NCI-H1092 (cell line): ENCODE results near the gene ZDHHC7.

Source experiments
- DNase-seq: peaks from one replicate; lab custom pipeline; 2025; lab: John Stamatoyannopoulos, UW

Gene ZDHHC7

DNA sequence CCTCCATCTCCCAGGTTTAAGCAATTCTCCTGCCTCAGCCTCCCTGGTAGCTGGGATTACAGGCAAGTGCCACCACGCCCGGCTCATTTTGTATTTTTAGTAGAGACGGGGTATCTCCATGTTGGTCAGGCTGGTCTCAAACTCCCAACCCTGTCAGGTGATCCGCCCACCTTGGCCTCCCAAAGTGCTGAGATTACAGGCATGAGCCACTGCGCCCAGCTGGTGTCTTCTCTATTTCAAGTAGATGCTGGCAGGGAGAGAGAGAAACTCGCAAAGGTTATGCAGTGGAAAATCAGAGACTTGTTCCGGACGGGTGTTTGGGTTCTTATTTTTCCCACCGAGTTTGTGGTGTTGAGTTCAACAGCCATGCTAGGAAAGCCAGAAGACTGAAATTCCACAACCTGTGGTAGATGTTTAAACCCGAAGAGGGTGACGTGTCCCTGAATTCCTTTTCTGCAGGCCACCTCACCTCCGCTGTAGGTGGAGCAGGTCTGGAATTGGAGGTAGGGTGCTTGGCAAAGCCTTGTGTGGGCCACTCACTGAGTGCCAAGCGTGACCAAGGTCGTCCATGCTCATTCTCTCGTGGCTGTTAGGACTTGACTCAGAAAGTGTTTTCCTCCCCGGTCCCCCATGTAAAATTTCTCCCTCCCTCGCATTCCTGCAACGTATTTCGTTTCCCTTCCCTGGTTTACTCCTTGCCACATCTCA lies 7.3 kb upstream of the ZDHHC7 start:
- no peak for DNase-seq

- DNase-seq, result no peak
Observed at GRCh38 chr16:85017633-85018032, 6.3 kb upstream of the ZDHHC7 start.

GRCh38 chr16:85017151-85017550 lies 5.8 kb upstream of the ZDHHC7 start:
- DNase-seq, result no peak

DNA sequence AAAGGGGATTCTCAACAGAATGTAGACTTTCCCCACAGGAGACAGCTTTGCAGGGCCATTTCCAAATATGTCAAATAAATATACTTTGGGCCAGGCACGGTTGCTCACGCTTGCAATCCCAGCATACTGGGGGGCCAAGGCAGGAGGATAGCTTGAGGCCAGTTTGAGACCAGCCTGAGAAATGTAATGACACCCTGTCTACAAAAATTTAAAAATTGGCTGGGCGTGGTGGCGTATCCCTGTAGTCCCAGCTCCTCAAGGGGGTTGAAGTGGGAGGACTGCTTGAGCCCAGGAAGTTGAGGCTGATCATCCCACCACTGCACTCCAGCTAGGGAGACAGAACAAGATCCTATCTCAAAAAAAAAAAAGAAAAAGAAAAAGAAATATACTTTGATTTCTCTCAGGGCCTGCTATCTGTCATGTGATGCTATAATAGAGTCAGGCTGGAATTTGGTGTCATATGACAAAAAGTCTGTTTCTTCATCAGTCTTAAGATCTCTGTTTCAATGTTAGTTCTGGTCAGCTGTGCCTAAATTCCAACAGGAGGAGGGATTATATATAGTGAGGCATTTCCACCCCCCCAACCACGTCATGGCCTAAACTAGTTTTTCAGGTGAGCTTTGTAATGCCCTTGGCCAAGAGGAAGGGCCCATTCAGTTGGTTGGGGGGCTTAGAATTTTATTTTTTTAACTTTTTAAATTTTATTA lies 4.3 kb upstream of the ZDHHC7 start:
- no peak for DNase-seq

DNA sequence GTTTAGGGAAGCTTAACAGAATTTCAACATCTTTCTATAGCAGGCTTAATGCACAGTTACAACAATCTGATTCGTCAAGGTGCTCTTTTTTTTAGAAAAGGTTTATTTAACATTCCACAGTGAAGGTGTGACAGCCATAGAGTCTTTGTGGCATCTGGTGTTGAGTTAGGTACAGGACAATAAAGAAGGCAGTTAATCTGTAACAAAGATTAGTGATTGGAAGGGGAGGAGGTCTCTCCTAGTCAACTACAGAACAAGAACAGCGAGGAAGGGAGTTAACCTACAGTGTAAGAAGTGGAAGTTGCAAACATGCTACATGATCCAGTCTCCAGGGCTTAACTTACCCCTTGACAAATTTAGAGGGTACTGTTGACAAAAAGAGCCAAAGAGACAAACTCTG lies 3.0 kb upstream of the ZDHHC7 start:
- no peak for DNase-seq

- no peak for DNase-seq
Observed at GRCh38 chr16:85011846-85012284, 530 bp upstream of the ZDHHC7 start.

GRCh38 chr16:85010446-85010930 lies 847 bp downstream of the ZDHHC7 start:
- no peak for DNase-seq

- DNase-seq, result no peak
Observed at GRCh38 chr16:85008271-85008670, 3.1 kb downstream of the ZDHHC7 start.

GRCh38 chr16:85007496-85008214 lies 3.7 kb downstream of the ZDHHC7 start:
- DNase-seq, result no peak

GRCh38 chr16:85006639-85007038 lies 4.7 kb downstream of the ZDHHC7 start:
- DNase-seq, result no peak

DNA sequence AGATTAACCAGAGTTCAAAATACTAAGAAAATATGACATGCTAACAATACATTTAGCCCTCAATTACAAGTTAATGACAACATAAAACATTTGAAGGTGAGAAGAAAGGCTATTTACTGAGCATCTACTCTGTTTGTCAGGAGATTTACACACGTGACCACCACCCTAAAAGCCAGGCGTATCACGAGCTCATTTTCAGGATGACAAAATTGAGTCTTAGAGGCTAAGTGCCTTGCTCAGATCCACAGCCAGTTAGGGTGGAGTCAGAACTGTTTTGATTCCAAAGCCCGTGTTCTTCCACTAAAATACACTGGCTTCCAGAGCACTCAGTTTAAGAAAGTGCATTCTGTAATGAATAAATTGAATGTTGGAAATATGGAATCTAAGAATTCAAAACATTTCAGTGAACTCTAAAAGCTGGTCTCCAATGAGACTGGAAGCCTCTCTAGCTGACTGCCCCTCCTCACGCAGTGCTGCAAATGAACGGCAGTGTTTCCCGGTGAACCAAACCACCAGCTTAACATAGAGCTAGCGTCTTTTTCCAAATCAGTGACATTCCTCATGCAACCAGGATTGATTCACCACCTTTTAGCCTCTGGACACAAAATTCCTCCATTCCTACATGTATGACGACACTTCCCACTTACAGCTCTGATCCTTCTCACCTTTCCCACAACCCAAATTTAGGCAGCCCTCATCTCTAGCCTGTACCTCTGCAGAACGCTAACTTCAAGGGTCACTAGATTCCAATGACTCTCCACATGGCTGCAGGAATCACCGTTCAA lies 5.9 kb downstream of the ZDHHC7 start:
- DNase-seq, result no peak

DNA sequence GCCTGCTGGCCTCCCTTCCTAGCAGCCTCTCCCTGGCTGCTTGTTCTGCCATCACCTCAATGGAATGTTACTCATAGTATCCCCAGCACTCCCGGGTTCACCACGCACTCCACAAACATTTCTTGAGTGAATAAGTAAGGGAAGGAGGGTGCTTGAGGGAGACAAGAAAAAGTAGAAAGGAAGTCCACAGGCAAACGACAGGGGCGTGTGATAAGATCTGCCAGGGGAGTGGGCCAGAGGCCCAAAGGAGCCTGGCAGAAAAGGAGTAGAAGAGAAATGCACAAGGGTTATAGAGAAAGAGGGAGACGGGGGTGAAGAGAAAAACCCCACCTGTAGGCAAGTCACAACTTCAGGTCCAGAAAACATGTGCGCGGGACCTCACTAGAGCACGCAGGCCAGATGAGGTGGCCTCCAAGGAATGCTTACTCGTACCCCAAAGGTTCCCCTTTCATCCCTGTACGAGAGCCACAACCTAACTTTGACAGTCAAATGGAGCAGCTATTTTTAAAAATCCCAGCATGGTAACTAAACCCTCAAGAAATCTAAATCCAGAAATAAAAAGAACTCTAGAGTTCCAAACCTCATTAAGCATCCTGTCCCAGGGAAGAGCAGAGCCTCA lies 6.6 kb downstream of the ZDHHC7 start:
- DNase-seq, result no peak

GRCh38 chr16:85003725-85004586 lies 7.4 kb downstream of the ZDHHC7 start:
- DNase-seq, result no peak

DNA sequence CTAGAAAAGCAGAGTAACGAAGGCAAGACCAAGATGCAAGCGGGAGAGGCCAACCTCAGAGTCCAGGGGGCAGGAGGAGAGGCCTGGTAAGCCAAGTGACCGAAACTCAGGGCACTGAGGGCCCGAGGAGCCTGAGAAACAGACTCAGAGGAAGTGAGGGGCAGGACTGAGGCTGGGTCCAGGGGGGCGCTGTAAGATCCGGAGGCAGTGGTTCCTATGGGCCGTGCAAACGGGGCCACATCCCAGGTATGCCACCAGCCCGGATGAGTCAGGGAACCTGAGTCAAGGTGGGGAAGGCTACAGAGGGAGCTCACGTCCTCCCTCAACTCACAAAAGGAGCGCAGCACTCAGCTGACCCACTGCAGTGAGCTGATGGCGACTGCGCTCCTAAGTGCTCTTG lies 8.3 kb downstream of the ZDHHC7 start:
- DNase-seq, result no peak

DNA sequence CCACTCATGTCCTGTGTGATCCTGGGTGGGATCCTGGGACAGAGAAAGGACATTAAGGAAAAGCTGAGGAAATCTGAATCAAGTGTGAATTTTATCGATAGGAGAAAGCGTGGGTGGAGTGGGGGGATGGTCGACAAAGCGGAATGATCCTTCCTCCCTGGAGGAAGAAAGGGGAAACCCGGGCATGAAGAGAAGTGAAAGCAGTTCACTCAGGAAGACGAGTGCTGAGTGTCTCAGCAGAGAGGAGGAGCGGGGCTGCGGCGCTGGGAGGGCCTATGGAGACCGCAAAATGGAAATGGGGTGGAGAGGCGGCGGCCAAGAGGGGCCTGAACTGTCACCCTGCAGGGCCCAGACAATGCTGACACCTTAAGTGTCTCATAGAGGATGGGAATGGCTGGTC lies 8.7 kb downstream of the ZDHHC7 start:
- DNase-seq, result no peak

GRCh38 chr16:85002099-85002541 lies 9.2 kb downstream of the ZDHHC7 start:
- DNase-seq, result no peak

DNA sequence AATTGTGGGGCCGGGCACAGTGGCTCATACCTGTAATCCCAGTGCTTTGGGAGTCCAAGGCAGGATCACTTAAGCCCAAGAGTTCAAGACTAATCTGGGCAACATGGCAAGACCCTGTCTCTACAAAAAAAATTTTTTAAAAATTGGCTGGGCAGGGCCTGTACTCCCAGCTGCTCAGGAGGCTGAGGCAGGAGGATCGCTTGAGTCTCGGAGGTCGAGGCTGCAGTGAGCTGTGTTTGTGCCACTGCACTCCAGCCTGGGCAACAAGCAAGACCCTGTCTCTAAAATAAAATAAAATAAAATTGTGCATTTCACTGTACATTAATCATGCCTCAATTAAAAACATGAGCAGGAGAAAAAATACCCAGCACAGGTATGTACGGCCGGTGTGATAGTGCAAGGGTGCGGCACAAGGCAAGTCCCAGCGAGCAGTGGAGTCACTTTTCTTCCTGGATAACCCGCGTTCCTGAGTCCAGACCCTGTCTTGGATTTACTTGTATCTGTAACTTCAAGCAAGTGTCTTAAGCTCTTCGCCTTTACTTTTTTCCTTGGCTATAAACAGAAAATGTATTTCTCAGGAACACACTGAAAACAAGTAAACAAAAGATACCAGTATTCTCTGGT lies 11.4 kb downstream of the ZDHHC7 start:
- DNase-seq, result no peak

DNA sequence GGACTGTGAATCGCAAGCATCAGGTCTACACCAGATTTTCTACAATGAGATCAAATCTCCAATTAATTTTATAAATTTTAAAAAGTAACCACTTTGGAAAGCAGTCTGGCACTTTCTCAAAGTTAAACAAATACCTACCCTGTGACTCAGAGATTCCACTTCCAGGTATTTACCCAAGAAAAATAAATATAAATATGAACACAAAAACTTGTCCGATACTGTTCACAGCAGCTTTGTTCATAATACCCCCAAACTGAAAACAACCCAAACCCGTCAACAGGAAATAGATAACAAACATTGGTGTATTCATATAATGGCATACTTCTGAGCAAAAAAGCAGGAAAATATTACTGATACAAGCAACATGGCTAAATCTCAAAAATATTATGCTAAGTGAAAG lies 12.1 kb downstream of the ZDHHC7 start:
- DNase-seq, result no peak

DNA sequence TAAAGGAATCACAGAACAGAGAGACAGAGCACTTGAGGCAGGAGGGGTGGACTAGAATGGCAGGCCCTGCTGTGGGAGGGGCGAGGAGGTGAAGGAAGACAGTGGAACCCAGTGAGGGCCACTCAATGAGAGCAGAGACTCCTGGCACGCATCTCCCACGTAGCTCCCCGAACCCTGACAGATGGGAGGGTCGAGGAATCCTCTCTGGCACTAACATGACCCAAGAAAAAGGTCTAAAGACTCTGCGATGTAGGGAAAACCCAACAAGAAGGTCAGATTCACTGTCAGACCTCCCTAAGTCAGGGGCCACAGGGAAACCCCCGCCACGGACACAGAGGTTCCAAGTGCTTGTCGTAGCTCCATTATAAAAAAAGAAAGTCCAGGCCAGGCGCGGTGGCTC lies 15.0 kb downstream of the ZDHHC7 start:
- DNase-seq, result no peak

DNA sequence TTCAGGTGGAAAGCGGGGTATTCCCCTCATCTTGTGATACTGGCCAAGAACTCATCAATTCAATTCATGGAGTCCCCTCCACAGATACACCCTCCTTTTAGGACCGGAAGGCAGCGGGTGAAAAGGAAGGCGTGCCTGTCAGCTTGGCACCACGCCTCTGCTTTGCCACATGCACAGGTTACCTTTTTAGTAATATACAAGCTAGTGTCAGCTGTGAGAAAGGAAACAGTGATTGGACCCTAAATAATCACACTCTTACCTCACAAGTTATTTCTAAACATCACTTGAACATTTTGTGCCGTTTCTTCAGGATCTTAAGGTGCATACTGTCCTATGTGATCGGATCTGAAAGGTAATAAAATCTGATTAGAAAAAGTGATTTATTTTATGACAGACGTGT lies 15.7 kb downstream of the ZDHHC7 start:
- DNase-seq, result no peak
